ENCODE data around the gene RAB12. TPM values are rescaled to one million over a fixed set of nuclear protein-coding genes. Genes with fewer than 3 reads are reported as not detected.

Gene RAB12
- polyA plus RNA-seq, 1 donor from 2014 or later = 102 TPM

- Histone ChIP-seq H2AFZ (ENCODE audit: low read depth, low read length) (no peak overlapping the region), H3K4me2 (ENCODE audit: low read length) (peak overlapping the region; percentile 2), H3K9me2 (ENCODE audit: insufficient read depth, low read length) (no peaks in the 10 kb centered on the region), H3K27me3 (ENCODE audit: insufficient read depth, low read depth, low read length) (no peaks in the 10 kb centered on the region), H4K20me1 (ENCODE audit: insufficient read depth) (no peaks in the 10 kb centered on the region), H3K9me3 (ENCODE audit: low read length) (no peaks in the 10 kb centered on the region), H3K4me3 (ENCODE audit: low read length) (peak overlapping the region; percentile 1), H3K9ac (ENCODE audit: low read length) (peak overlapping the region; percentile 35), H3F3A (ENCODE audit: insufficient read depth, low read length, poor library complexity, severe bottlenecking) (no peaks in the 10 kb centered on the region), H3K36me3 (ENCODE audit: insufficient read depth, low read length) (no peaks in the 10 kb centered on the region), H3K79me2 (replicated peaks; ENCODE audit: insufficient read depth, low read length) (no peaks in the 10 kb centered on the region), H3K27ac (ENCODE audit: low read length) (peak overlapping the region; percentile 12)
- TF ChIP-seq MXI1 (conservative IDR thresholded peaks at IDR 0.05; ENCODE audit: poor library complexity, severe bottlenecking) (no peak), EZH2 (IDR thresholded peaks at IDR 0.05; ENCODE audit: borderline replicate concordance, insufficient read depth, low read length, poor library complexity, severe bottlenecking) (no peak), REST (IDR thresholded peaks at IDR 0.05; ENCODE audit: borderline replicate concordance) (no peak), CTCF (IDR thresholded peaks at IDR 0.05; ENCODE audit: poor library complexity, severe bottlenecking) (no peak), TAF1 (IDR thresholded peaks at IDR 0.05; ENCODE audit: low read depth) (no peak), RAD21 (conservative IDR thresholded peaks at IDR 0.05) (no peak), POLR2AphosphoS5 (IDR thresholded peaks at IDR 0.05) (no peak), SMC3 (conservative IDR thresholded peaks at IDR 0.05; ENCODE audit: poor library complexity) (no peak), EP300 (conservative IDR thresholded peaks at IDR 0.05; ENCODE audit: poor library complexity, severe bottlenecking) (no peak)
Observed at GRCh38 chr18:8657050-8657820, 48.0 kb downstream of the RAB12 start.

GRCh38 chr18:8657873-8658470 lies 48.7 kb downstream of the RAB12 start:
- Histone ChIP-seq H3K4me2 (ENCODE audit: low read length) (no peak overlapping the region), H4K20me1 (ENCODE audit: insufficient read depth) (no peaks in the 10 kb centered on the region), H3K9ac (ENCODE audit: low read length) (no peak overlapping the region), H3K27me3 (ENCODE audit: insufficient read depth, low read depth, low read length) (no peaks in the 10 kb centered on the region), H3K36me3 (ENCODE audit: insufficient read depth, low read length) (no peaks in the 10 kb centered on the region), H3K27ac (ENCODE audit: low read length) (peak overlapping the region; percentile 12), H3K9me2 (ENCODE audit: insufficient read depth, low read length) (no peaks in the 10 kb centered on the region), H3K79me2 (replicated peaks; ENCODE audit: insufficient read depth, low read length) (no peaks in the 10 kb centered on the region), H3K4me3 (ENCODE audit: low read length) (no peak overlapping the region), H3K9me3 (ENCODE audit: low read length) (no peaks in the 10 kb centered on the region), H3F3A (ENCODE audit: insufficient read depth, low read length, poor library complexity, severe bottlenecking) (no peaks in the 10 kb centered on the region), H2AFZ (ENCODE audit: low read depth, low read length) (no peak overlapping the region)
- TF ChIP-seq EZH2 (IDR thresholded peaks at IDR 0.05; ENCODE audit: borderline replicate concordance, insufficient read depth, low read length, poor library complexity, severe bottlenecking) (no peak), CTCF (IDR thresholded peaks at IDR 0.05; ENCODE audit: poor library complexity, severe bottlenecking) (no peak), SMC3 (conservative IDR thresholded peaks at IDR 0.05; ENCODE audit: poor library complexity) (no peak), EP300 (conservative IDR thresholded peaks at IDR 0.05; ENCODE audit: poor library complexity, severe bottlenecking) (no peak), POLR2AphosphoS5 (IDR thresholded peaks at IDR 0.05) (no peak), REST (IDR thresholded peaks at IDR 0.05; ENCODE audit: borderline replicate concordance) (no peak), TAF1 (IDR thresholded peaks at IDR 0.05; ENCODE audit: low read depth) (no peak), RAD21 (conservative IDR thresholded peaks at IDR 0.05) (no peak), MXI1 (conservative IDR thresholded peaks at IDR 0.05; ENCODE audit: poor library complexity, severe bottlenecking) (no peak)
